Measurements from ENCODE around the gene PDS5A. TPM values are rescaled to one million over a fixed set of nuclear protein-coding genes. Genes with fewer than 3 reads are reported as not detected.

Gene PDS5A
- total and polyA plus RNA-seq, 9 of the 15 experiments (the other 6 are each of a cell fraction or from before 2014, with no cell fraction given), result 16.4 to 85.4 (median 70.0) TPM

DNA sequence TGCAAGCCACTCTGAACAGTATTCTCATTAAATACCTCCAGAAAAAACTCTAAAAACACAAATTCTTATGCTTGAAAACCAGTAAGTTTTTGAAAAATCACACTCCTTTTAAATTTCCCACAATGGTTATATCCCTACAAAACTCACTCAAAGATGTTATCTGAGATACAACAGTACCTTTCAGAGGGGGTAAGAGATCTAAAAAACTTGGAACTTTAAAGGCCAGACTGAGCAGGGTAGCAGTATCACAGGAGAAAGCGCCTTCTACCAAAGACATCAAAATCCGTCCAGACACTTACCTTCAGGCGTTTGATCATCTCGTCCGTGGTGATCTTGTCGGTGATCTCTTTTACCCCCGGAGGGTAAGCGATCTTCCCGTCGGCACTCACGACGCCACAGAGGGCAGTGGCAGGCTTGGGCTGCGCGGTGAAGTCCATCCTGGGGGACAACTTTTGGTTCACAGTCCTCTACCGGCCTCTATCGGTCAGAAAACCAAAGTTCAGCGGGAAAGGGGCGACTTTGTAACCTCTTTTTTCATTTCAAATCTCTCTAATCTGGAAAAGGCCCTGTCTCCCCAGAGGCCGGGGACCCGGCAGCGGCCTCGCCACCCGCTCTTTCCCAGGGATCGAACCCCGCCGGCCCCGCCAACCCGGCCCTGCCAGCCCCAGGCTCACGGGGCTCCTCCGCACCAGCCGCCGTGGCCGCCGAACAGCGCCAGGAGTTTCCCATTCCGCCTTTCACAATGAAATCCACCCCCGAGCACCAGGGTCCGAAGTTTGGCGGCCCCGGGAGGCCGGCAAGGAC is 1.4 kb downstream of the PDS5A start (continued):
- TF ChIP-seq, protein P1, sequence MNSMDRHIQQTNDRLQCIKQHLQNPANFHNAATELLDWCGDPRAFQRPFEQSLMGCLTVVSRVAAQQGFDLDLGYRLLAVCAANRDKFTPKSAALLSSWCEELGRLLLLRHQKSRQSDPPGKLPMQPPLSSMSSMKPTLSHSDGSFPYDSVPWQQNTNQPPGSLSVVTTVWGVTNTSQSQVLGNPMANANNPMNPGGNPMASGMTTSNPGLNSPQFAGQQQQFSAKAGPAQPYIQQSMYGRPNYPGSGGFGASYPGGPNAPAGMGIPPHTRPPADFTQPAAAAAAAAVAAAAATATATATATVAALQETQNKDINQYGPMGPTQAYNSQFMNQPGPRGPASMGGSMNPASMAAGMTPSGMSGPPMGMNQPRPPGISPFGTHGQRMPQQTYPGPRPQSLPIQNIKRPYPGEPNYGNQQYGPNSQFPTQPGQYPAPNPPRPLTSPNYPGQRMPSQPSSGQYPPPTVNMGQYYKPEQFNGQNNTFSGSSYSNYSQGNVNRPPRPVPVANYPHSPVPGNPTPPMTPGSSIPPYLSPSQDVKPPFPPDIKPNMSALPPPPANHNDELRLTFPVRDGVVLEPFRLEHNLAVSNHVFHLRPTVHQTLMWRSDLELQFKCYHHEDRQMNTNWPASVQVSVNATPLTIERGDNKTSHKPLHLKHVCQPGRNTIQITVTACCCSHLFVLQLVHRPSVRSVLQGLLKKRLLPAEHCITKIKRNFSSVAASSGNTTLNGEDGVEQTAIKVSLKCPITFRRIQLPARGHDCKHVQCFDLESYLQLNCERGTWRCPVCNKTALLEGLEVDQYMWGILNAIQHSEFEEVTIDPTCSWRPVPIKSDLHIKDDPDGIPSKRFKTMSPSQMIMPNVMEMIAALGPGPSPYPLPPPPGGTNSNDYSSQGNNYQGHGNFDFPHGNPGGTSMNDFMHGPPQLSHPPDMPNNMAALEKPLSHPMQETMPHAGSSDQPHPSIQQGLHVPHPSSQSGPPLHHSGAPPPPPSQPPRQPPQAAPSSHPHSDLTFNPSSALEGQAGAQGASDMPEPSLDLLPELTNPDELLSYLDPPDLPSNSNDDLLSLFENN (IDR thresholded peaks at IDR 0.05; ENCODE audit: low read depth in 2 of 2, low read length in 2 of 2), result 0 out of 4 replicates have a peak, but pooled peaks of 1 of the 2 experiments have one; percentile 51
- TF ChIP-seq SAFB (IDR thresholded peaks at IDR 0.05; ENCODE audit: borderline replicate concordance, low read depth, low read length) (no peak), SP1 (CRISPR knock-in tag; IDR thresholded peaks at IDR 0.05) (no peak), STAT5B (CRISPR knock-in tag; IDR thresholded peaks at IDR 0.05) (no peak), TAL1 (IDR thresholded peaks at IDR 0.05) (no peak), MEF2A (IDR thresholded peaks at IDR 0.05; ENCODE audit: control insufficient read depth, low read depth, low read length) (no peak), BDP1 (IDR thresholded peaks at IDR 0.05; ENCODE audit: insufficient read depth, insufficient read length) (no peak), PRMT5 (CRISPR knock-in tag; IDR thresholded peaks at IDR 0.05) (no peak), CREB5 (CRISPR knock-in tag; IDR thresholded peaks at IDR 0.05) (no peak), XRCC4 (IDR thresholded peaks at IDR 0.05; ENCODE audit: extremely low read depth, insufficient read depth, insufficient read length) (no peak), NCOR1 (IDR thresholded peaks at IDR 0.05) (no peak), KHSRP (IDR thresholded peaks at IDR 0.05) (no peak), EHMT2 (IDR thresholded peaks at IDR 0.05) (no peak), FUS (optimal IDR thresholded peaks at IDR 0.05; ENCODE audit: low read depth, low read length) (no peak), BHLHE40 (IDR thresholded peaks at IDR 0.05; ENCODE audit: low read length) (no peak), HIVEP1 (CRISPR knock-in tag; IDR thresholded peaks at IDR 0.05) (no peak), MEIS2 (IDR thresholded peaks at IDR 0.05; ENCODE audit: partially characterized antibody) (no peak), NFIC (IDR thresholded peaks at IDR 0.05) (no peak), ZNF274 (IDR thresholded peaks at IDR 0.05; ENCODE audit: borderline replicate concordance, low read depth, low read length) (no peak), RBFOX2 (IDR thresholded peaks at IDR 0.05; ENCODE audit: low read depth, low read length) (peak; percentile 83; the same call in 1 of the 2 replicates)
- TF ChIP-seq, protein P2, sequence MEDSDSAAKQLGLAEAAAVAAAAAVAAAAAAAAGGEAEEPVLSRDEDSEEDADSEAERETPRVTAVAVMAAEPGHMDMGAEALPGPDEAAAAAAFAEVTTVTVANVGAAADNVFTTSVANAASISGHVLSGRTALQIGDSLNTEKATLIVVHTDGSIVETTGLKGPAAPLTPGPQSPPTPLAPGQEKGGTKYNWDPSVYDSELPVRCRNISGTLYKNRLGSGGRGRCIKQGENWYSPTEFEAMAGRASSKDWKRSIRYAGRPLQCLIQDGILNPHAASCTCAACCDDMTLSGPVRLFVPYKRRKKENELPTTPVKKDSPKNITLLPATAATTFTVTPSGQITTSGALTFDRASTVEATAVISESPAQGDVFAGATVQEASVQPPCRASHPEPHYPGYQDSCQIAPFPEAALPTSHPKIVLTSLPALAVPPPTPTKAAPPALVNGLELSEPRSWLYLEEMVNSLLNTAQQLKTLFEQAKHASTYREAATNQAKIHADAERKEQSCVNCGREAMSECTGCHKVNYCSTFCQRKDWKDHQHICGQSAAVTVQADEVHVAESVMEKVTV (CRISPR knock-in tag; IDR thresholded peaks at IDR 0.05), result peak; percentile 79

Measured in K562 (cell line).